Activated CD8-positive, alpha-beta memory T cell treated with anti-CD3 and anti-CD28 coated beads for 48 hours (primary cell): Measurements from ENCODE around the gene ARL10.
"Not testable (repeated sequence)": the region's sequence is repeated elsewhere in the genome, so short reads cannot be mapped to it uniquely, and the experiment has no call there.

Experiments used
- DNase-seq, 3 experiments: peaks; one replicate each; pipeline ENCODE4 v3.0.0-alpha.2; 2020; ENCODE audit warnings: low read depth in 2 of 3, low spot score in 2 of 3

Gene ARL10

GRCh38 chr5:176388444-176389134 lies 23.3 kb downstream of the ARL10 start, which contains the start of the genes HIGD2A and NOP16:
TSS of gene HIGD2A (plus strand) at chr5:176388751. CDS start at chr5:176388820, 69 bp downstream.
TSS of gene NOP16 (minus strand) at chr5:176388598. CDS start at chr5:176388539, 59 bp downstream.
- peak; percentile 90 to 96 (median 96) for DNase-seq

DNA sequence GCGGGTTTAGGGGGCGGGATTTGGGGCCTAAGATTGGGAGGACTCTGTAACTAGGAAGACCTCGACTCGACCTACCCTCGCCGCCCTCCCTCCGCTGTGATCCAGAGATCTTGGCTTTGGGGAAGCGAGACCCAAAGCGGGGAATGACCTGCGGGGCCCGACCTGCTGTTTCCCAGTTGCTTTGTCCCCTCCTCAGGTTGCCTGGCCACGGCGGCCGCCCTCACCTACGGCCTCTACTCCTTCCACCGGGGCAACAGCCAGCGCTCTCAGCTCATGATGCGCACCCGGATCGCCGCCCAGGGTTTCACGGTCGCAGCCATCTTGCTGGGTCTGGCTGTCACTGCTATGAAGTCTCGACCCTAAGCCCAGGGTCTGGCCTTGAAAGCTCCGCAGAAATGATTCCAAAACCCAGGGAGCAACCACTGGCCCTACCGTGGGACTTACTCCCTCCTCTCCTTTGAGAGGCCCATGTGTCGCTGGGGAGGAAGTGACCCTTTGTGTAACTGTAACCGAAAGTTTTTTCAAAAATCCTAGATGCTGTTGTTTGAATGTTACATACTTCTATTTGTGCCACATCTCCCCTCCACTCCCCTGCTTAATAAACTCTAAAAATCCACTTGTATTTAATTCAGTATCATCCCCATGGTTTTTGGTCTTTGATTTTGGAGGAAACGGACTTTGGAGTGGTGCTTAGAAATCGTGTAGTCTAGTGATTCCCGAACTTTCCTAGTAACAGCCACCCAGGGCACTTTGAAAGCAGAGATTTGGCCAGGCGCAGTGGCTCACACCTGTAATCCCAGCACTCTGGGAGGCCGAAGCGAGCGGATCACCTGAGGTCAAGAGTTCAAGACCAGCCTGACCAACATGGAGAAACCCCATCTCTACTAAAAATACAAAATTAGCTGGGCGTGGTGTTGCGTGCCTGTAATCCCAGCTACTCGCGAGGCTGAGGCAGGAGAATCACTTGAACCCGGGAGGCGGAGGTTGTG lies 24.1 kb downstream of the ARL10 start:
- no peak for DNase-seq

DNA sequence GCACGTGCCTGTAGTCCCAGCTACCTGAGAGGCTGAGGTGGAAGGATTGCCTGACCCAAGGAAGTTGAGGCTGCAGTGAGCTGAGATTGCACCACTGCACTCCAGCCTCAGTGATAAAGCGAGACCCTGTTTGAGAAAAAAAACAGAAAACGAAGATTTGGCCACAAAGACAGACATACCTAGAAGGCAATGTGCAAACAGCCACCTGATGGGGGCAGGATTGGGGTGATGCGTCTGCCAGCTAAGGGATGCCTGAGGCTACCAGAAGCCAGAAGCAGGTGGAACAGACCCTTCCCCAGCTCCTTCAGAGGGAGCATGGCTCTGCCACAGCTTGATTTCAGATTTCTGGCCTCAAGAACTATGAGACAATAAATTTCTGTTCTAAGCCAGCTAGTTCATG lies 26.2 kb downstream of the ARL10 start:
- DNase-seq: no peak

DNA sequence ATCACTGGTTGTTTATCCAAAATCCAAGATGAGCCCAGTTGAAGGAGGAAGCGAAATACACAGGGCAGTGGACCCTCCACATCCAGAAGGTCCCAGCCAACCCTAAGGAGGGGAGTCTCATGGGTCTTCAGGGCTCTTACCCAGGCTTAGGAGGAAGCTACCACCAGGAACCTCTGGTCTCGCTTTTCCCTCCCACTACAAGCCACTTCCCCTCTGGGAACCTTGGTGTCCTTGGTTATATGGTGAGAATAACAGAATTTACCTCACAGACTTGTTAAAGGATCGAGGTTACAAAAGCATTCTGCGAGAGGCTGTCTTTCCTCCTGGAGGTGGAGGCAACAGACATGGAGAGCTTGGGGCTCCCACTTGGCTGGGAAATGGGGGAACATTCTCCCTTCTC lies 26.7 kb downstream of the ARL10 start:
- no peak for DNase-seq

- DNase-seq: no peak
Observed at GRCh38 chr5:176392526-176392925, 27.2 kb downstream of the ARL10 start.

- DNase-seq: no peak
Observed at GRCh38 chr5:176394096-176394495, 28.8 kb downstream of the ARL10 start.

- DNase-seq: no peak
Observed at GRCh38 chr5:176394881-176395675, 29.8 kb downstream of the ARL10 start.

- no peak for DNase-seq
Observed at GRCh38 chr5:176396330-176396729, 31.0 kb downstream of the ARL10 start.

DNA sequence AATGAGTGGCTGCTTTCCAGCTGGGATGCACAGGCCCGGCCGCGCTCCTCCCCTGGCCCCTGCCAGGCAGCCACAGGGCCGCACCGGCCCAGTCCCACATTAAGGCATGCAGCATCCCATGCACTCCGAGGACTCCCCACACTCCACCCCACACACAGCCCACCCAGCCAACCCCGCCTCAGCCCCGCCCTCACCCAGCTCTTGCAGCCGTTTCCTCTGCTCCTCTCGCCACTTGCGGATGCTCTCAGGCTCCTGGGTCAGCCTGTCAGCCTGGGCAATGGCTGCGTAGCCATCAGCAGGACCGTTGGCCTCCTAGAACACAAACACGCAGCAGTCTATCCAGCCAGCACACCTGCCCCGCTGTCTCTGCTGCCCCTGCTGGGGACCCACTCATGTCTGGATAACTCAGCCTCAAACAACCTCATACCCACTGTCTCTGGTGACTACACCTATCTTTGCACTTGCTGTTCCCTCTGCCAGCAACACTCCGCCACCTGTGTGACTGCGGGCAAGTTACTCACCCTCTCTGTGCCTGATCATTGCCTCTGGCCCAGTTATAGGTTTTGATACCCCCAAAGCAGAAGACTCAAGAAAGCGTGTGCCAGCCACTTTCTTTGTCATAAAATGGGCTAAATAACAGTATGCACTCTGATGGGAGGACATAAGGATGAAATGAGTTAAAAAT lies 32.6 kb downstream of the ARL10 start:
- DNase-seq: no peak

DNA sequence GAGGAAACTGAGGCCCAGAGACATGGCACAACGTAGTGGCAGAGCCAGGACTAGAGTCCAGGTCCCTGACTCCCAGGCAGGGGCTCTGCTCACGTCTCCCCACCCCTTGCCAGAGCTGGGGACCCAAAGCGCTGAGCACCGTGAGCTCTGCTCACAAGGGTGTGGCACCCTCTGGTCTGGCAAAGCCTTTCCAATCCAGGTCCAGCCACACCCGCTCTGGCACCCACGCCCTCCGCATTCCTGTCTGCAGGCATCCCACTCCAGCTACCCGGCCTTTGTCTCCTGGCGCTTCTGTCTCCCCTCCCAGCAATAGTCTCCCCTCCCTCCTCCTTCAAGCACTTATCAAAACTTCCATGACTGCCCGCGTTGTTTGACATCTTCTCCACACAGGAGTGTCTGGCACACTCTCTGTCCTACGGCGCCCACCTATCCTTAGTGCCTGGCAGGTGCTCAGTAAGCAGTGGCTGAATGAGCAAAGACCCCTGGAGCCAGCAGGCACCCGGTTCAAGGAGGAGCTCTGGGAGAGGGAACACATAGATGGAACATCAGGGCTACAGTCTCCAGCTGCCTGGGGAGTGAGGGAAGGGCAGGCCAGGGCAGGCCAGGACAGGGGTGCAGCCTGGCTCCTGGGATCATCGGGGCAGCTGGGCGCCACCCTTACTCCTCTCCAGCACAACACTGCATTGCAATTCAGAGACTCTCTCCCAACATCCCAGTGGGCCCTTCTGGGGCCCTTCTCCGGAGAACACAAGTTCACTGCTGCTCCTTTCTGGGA lies 35.3 kb downstream of the ARL10 start:
- no peak for DNase-seq

DNA sequence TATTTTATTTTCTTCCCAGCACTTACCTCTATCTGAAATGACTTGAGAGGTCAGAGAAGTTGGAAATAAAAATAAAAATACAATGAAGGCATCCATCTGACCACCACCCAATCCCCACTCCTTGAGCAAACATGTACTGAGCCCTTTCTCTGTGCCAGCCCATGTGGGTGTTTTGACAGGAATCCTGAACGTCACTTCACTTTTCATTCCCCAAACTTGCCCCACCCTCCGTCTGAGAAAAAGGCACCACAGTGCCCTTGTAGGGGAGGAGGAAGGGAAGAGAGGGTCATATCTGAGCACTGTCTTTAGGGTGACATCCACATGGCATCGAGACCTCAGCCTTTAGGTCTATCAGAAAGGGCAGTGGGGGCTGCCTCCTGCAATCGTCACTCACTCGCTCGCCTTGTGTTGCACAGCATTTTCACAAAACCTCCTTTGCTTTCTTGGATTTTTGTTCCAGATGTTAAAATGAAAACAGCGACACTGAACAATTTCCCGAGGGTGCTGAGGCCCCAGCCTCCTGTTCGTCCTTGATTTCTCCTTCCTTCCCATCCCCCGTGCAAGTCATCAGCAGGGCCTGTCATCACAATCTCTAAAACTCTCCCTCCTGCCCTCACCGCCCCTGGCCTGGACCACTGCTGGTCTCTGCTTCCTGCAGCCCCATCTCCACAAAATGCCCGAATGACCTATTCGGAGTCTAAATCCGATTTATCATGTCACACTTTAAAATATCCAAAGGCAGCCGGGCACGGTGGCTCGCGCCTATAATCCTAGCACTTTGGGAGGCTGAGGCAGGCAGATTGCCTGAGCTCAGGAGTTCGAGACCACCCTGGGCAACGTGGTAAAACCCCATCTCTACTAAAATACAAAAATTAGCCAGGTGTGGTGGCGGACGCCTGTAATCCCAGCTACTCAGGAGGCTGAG lies 36.3 kb downstream of the ARL10 start:
- no peak for DNase-seq

DNA sequence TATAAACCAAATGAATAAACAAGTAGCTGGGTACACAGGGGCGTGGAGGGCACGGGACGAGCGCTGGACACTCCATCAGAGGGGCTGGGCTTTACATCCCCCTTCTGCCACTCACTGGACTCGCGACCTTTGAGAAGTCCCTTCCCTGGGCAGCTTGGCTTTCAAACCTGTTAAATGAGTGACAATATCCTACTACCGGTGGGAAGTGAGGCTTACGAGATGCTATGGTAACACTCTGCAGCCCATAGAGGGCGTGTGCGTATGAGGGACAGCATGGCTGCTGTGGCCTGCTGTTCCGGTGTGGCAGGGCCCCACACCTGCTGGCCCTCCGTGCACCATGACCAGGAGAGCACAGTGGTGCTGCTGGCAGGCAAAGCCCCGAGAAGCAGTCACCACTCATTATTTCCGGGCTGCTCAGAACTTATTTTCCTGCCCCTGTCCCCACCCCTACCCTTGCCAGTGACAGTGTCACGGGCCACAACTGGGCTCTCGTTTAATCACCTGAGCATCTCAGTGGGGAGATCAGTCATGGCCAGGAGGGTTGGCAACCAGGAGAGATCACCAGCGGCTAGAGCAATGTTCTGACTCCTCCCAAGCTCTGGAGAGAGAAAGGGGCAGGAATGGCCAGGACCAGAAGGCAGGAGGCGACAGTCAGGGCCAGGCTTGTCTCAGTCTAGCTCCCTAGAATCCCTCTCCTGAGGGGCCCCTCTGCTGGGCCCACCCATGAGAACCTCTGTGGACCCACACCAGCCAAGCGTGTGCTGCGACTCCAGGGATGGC lies 40.6 kb downstream of the ARL10 start:
- no peak for DNase-seq

DNA sequence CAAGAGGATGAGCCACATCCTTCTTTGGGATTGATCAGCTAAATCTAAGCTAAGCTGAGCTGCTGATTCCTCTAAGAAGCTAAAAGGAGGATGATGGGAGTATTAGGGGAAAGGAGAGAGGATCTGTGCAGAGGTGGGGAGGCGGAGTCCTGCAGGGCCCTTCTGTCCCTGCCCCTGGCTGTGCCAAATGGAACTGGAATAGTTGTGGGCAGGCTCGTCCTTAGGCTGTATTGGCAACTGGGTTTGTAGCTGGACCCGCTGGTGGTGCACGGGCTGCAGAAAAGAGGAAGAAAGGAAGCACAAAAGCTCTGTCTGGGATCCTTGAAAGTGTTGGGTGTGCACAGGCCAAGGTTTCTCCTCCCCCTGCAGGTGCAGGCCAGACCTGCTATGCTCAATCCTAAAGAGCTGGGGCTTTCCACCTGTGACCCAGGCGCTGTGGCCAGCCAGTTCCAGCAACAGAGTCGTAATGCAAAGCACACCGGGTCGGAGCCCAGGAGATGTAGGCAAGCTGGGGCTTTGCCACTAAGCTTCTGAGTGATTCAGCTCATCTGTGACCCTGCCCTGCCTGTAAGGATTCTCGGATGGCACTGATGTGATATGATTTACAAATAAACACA lies 41.3 kb downstream of the ARL10 start:
- no peak for DNase-seq

DNA sequence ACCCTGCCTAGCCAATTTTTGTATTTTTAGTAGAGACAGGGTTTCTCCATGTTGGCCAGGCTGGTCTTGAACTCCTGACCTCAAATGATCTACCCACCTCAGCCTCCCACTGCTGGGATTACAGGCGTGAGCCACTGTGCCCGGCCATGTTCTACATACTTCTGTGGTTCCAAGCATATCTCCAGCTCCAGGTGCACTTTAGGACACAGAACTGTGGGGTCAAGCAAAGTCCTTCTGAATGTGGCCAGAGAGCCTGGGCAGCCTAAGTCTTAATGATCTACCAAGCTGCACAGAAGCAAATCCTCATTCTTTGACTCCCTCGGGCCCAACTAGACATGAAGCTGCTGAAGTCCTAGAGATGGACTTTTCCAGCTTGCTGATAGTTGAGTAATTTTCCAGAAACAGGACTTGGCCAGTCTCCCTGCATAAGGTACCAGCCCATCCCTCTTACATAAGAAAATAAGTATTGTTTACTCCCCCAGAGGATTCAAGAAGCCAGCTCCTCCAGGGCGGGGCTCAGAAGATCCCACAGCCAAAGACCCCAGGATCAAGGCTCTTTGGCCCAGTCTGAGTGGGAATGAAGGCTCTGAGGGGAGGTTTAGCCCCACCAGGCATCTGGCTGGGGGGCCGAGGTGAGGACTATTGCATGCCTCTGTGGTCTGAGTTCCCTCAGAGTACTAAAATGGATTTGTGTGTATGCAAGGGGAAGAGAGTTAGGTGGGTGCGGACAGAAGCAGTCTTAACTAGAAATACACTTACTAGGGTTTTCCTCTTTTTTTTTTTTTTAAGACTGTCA lies 42.4 kb downstream of the ARL10 start:
- DNase-seq: no peak

- DNase-seq: not testable (repeated sequence)
Observed at GRCh38 chr5:176408252-176408573, 42.9 kb downstream of the ARL10 start.

- no peak for DNase-seq
Observed at GRCh38 chr5:176408590-176408989, 43.3 kb downstream of the ARL10 start.

GRCh38 chr5:176409765-176410164 lies 44.5 kb downstream of the ARL10 start:
- DNase-seq: no peak
